ENCODE data around the gene ACKR3. TPM values are rescaled to one million over a fixed set of nuclear protein-coding genes. Genes with fewer than 3 reads are reported as not detected.
A peak's percentile ranks its signal among the peaks of the same experiment; 100 is the strongest.

ACKR3 gene
- total RNA-seq = 43.8 and 57.0 TPM in 2 replicates

DNA sequence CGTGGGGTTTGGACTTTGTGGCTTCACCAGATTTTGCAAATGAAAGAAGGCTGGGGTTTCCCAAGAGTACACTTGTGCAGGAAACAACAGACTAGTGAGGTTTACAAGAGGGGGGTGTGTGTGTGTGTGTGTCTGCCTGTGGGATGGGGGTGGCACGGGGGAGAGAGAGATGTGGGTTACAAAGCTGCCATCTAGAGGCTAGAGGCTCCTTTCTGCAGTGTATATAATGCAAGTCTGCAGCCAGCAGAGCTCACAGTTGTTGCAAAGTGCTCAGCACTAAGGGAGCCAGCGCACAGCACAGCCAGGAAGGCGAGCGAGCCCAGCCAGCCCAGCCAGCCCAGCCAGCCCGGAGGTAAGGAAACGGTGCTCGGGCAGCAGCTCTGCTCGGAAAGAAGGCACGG, at the start of gene ACKR3:
TSS of gene ACKR3 (plus strand) at position 253 of the 401 bp plus-strand sequence. CDS start 10,641 bp downstream, outside the sequence.
- peak; percentile 83 for DNase-seq (ENCODE audit: low read depth, low spot score)

DNA sequence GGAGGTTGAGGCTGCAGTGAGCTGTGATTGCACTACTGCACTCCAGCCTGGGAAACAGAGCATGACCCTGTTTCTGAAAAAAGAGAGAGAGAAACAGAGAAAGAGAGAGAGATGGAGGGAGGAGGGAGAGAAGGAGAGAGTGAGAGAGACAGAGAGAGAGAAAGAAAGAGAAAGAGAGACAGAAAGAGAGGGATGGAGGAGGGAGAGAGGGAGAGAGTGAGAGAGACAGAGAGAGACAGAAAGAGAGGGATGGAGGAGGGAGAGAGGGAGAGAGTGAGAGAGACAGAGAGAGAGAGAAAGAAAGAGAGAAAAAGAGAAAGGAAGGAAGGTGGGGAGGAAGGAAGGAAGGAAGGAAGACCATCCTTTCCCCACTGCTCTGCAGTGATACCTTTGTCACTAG, 48.1 kb upstream of the ACKR3 start:
- no peak for DNase-seq (ENCODE audit: low read depth, low spot score)

DNA sequence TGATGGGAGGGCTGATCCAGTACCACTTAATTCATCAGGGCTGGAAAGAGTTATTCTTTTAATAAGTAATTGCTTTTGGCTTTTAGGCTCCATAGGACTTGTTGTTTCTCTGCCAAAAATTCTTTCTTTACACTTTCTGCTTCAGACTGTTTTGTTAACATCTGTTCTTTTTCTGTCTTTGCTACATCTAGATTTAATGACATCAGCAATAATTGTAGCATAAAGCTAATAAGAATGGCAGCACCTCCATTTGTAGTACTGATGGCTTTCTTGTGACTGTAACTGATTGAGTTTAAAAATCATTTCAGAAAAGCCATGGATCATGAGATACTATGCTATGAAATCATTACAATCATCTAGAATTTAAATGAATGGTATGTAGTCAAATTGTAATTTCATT, 46.4 kb upstream of the ACKR3 start:
- no peak for DNase-seq (ENCODE audit: low read depth, low spot score)

DNA sequence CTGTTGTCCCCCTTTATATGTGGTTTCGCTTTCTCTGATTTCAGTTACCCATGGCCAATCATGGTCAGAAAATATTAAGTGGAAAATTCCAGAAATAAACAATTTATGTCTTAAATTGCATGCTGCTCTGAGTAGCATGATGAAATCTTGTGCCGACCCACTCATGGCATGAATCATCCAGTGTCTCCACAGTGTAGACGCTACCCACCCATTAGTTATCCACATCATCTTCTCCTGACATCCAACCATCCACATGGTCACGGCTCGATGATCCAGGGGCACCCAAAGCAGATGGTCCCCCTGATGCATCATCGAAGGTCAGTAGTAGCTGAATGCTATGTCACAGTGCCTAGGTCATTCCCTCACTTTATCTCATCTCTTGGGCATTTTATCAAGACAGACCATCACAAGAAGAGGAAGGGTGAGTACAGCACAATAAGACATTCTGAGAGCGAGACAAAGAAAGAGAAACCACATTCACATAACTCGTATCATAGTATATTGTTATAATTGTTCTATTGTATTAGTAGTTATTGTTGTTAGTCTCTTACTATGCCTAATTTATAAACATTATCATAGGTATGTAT, 44.1 kb upstream of the ACKR3 start:
- no peak for DNase-seq (ENCODE audit: low read depth, low spot score)

DNA sequence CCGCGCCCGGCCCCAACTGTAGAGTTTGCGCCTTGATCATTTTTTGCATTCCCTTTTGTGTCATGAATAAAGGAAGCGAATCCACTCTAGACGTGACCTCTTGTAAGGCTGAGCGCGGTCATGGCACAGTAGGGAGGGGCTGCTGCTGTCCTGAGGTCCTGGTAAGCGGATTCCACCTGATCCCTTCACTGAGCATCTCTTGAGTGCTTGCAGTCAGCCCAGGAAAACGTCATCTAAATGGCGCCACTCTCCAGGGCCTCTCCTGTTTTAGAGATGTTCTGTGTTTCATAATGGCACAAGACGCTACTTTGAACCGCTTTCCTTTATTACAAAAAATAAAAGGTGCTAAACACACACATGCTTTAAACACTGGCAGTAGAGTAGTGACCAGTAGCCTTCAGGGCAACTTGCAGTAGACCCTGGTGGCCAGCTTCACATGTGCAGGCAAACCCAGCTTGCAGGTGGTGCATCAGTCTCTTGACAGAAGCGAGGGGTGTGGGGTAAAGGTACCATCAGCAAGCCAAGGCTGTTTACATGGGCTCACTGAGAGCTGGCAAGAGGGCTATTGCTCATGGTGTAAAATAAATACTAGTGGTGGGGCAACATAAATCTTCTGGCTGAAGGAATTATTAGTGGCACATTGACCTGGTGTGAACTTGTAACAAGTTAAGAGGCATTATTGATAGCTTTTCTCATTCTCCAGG, 43.0 kb upstream of the ACKR3 start:
- DNase-seq (ENCODE audit: low read depth, low spot score) = no peak

DNA sequence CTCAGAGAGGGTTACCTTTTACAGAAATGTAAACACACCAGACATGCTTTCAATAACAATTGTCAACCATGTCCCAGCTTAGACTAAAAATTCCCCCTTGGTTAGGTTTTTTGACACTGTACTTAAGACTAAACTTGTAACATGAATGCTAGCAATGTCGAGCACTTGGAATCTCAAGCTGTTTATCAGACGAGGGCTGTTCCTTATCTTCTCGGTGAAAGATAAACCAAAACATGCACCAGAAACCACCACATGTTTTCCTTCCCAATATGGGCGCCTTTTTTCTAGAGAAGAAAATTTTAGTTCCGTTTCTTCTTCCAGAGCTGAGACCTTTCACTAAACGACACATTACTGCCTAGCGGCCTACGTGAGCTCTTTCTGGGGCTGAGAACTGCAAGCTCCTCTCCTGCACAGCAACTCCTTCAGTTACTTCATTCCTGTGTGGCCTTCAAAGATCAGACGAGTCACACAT, 42.4 kb upstream of the ACKR3 start:
- no peak for DNase-seq (ENCODE audit: low read depth, low spot score)

DNA sequence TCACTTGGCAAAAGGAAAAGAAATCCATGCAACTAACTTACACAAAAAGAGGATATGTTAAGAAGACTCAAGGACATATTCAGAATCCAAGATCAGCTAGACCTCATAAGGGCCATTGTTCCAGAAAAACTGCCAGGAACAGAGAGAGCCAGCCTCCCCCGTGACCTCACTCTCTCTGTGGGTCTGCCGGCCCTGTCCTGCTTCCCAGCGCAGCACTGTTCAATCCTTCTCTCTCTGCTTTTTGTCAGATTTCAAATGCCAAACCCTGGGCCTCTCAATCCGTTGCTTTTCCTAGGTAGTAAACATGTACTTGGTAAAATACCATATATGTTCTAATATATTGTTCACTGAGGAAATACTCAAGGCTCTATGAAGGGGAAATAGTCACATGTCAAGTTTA, 40.0 kb upstream of the ACKR3 start:
- DNase-seq (ENCODE audit: low read depth, low spot score) = no peak

DNA sequence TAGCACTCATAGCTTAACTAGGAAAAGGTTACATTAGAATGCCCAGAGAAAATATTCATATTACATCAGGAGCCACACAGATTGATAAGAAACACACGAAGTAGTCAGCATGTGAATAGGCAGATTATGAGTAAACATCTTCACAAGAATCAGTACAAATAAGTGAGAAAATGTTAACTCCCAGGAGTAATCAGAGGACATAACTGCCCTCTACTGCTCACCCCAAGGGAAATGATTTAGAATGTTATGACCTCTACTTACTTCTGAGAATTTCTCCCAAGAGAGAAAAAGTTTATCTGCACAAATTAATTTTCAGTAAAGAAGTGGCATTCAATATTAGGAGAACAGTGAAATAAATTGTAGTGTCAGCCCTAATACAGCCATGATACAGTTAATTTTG, 39.1 kb upstream of the ACKR3 start:
- no peak for DNase-seq (ENCODE audit: low read depth, low spot score)

DNA sequence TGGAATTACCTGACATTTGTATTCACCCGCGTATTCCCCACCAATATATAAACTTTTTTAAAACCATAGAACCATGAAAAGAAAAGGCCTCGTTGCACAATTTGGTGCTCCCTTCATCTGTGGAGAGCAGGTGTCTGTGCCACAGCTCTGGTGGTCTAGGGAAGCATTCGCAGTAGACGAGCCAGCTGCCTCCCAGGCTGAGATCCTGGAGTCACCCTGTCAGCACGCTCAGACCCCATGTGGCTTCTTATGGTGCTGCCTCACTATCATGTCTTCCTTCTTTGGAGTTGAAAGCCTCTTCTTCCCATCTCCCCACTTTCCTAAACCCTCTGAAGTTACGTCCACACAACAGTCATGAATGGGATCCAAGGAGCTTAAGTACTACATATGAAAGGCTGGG, 38.4 kb upstream of the ACKR3 start:
- DNase-seq (ENCODE audit: low read depth, low spot score) = no peak

DNA sequence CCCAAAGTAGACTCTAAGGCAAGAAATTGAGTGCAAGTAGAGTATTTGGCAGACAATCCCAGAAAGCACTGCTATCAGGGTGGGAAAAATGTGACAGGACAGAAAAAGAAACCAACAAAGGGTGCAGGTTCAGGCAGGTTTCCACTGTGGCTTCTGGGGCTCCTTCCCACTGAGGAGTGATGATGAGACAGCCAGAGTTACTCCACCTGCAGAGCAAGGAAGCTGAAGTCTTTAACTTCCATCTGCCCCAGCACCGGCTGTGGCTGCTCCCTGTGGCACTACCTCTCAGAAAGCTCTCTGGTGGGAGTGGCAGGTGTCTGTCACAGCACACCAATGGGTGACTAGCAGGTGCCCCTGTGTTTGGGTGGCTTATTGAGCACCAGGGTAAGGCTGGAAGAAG, 37.6 kb upstream of the ACKR3 start:
- DNase-seq (ENCODE audit: low read depth, low spot score) = no peak

DNA sequence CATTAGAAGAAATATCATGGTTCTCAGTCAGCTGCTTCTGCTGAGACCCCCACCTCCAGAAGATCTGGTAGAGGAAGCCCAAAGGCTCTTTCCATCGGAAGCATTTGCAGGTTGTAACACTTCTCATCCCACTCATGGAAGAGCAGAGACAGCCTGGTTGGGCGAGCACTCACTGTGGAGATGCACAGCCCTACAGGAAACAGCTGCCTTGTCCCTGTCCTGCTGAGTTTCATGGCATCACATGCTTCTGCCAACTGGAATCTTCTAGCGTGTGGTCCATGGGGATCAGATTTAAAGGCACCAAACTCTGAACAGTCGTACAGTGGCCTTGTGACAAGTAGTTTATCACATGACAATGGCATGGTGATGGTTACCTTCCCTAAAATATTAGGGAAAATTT, 36.3 kb upstream of the ACKR3 start:
- DNase-seq (ENCODE audit: low read depth, low spot score) = no peak

DNA sequence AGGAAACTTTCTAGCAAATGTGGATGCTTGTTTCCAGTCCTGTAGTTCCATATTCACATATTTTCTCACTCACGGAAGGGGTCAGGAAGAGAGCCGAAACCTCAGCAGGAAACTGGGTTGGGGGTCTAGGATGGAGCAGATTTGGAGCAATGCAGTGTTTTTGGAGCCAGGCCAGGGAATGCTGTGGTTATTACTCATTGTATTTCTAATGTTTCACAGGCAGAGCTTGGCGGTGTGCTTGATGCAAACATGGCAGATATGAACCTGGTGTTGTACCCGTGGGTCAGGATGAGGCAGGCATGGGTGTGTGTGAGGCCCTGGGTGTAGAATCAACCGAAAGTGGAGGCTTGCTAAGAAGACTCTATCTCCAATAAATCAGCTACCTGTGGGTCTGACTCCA, 34.6 kb upstream of the ACKR3 start:
- peak; percentile 24 for DNase-seq (ENCODE audit: low read depth, low spot score)

DNA sequence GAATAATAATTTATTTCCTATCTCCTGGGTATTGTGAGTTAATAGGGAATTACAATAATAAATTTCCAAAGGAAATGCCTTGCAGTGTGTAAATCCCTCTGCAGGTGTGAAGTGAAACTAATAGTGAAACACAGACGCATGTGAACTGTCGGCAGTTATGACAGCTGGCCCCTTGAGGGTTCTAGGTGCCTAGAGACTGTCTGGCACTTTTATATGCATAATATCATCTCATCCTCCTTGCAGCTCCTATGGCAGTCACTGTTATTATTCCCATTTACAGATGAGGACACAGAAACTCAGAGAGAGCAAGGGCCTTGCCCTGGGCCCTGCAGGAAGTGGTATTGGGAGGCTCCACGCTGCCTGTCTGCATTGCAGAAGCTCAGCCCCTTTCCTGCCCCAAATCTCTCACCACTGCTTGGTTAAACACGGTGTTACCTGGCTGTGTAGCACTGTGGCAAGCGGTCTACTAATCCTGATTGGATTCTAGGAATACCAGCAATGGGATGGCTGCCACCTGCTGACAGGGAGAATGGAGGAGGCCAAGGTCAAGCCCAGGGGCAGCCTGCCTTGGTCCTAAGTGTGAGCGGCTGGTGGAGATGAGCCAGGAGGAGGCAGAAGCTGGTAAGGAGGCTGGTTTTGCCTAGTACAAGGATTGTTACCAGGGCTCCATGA, 32.8 kb upstream of the ACKR3 start:
- DNase-seq (ENCODE audit: low read depth, low spot score) = no peak

DNA sequence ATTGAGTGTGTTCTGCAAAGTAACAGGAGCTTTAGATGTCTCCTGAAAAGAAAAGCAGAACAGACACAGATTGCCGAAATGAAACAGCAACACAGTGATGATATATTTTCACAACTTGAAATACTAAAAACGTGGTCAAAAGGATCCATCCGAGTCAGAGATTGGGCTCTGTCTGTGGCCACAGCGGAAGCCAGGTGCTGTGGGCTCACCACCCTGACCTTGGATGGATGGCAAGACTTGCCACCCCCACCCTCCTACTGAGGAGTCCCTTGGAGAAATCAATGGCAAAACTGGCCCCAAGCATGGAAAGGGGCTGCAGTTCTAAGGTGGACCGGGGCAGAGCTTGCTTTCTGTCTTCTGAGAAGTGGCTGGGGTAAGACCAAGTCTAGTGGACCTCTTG, 31.4 kb upstream of the ACKR3 start:
- no peak for DNase-seq (ENCODE audit: low read depth, low spot score)

DNA sequence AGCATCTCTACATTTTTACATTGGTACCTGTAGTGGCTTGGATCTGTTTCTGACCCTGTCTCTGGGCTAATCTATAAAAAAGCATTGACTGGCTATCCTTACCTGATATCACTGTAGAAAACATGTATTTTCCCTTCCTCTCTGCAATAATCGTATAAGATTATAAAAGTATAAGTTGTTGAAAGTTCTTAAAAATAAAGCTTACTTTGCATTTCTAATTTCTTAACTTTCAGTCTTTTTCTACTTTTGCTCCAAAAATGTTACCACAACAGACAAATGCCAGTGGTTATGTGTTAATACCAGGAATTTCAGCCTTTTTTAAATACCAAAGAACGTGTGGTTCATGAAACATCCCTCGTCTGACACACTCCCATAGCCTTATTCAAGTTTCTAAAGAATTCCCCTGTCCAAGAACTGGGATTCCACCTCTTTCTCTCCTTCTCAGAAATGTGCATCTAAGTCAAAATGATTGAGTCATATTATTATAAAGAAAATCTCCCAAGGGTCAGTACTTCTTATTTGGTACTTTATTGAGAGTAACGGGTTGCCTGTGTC, 28.5 kb upstream of the ACKR3 start:
- no peak for DNase-seq (ENCODE audit: low read depth, low spot score)

DNA sequence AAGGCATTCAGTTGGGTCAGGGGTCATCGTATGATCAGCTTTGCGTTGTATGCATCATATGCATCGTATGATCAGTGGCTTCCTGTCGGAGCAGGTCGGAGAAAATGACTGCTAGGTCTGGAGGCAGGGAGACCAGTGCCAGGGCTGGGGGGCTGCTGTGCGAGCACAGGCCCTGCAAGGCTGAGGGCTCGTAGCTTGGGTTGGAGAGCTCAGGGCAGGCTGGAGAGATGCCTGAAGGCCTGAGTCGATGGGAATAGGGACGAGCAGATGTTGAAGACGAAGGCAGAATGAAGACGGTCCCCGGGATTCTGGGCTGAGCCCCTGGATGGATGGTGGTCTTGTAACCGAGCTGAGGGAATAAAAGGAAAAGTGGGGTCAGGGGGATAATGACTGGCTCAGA, 25.3 kb upstream of the ACKR3 start:
- no peak for DNase-seq (ENCODE audit: low read depth, low spot score)

DNA sequence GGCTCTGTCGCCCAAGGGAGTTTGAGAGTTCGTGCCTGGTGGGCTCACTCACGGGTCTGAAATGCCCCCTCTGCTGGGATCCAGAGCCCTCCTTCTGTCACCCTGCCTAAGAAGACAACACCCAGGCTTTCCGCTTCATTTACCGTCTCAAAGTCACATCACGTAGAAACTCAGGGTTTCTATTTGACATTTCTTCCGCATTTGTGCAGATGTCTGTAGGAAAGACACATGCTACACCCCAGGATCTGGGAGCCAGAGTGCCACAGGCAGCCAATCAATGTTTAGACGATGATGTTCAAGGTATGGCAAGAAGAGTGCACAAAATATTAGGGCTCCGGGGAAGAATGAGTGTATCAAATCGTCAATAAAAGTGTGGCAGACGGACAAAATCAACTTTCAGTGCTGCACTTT, 24.4 kb upstream of the ACKR3 start:
- no peak for DNase-seq (ENCODE audit: low read depth, low spot score)

DNA sequence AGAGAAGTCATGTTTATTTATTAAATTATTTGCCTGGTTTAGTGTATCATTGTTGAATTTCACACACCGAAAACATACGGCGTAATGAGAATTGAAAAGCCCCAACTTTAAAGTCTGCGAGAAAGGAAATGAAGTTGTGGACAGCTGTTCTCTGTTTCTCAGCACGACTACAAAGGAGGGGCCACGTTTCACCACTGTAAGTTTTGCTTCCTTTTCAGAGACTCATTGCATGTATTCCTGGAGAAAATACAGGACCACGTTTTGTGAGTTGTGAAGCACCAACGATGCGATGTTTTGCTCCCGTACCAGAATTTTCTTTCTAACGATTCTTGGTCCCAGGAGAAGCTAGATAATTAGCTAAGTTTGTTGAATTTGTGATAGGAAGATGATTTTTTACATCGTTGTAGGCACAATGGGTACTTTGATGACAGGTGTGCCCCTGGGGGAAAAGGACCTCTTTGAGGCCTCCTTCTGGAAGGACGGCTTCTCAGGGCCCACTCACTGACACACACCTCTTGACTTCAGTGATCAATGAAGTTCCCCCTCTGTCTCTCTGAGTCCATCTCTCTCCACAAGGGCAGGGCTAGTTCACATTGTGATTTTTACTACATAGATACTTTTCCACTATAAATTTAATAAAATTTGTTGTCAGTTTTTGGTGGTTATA, 23.7 kb upstream of the ACKR3 start:
- DNase-seq (ENCODE audit: low read depth, low spot score) = no peak

DNA sequence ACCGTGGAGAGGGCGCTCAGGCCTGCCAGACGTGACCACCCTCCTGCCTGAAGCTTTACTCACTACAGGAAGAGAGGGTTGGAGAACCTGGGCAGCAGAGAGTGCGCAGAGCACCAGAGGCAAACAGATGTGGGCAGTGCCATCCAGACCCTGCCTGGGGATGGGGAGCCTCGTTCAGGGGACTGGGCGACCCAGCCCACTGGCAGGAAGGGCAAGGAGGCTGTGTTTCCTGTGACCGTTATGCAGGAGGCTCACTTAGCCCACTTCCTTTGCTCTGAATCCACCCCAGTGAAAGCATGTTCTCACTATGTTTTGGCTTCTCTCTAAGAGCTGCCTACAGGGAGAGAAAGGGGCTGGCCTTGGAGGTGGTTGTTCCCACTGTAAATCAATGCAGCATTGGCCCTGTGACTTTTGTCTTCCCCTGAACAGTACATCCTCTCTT, 23.0 kb upstream of the ACKR3 start:
- no peak for DNase-seq (ENCODE audit: low read depth, low spot score)

DNA sequence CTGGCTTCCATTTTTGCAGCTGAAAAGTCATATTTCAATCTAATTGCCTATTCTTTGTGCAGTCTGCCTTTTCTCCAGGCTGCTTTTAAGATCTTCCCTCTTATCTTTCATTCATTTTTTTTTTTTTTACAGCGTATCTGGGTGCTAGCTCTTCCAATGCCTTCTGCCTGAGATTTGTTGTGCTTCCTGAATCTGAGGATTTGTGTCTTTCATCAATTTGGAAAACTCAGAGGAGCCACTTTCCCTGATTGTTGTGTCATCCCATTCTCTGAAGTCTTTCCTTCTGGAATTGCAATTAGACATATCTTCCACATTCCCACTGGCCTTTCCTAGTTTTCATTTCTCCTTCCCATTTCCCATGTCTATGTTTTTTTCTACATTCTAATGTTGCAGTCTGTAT, 21.9 kb upstream of the ACKR3 start:
- no peak for DNase-seq (ENCODE audit: low read depth, low spot score)

DNA sequence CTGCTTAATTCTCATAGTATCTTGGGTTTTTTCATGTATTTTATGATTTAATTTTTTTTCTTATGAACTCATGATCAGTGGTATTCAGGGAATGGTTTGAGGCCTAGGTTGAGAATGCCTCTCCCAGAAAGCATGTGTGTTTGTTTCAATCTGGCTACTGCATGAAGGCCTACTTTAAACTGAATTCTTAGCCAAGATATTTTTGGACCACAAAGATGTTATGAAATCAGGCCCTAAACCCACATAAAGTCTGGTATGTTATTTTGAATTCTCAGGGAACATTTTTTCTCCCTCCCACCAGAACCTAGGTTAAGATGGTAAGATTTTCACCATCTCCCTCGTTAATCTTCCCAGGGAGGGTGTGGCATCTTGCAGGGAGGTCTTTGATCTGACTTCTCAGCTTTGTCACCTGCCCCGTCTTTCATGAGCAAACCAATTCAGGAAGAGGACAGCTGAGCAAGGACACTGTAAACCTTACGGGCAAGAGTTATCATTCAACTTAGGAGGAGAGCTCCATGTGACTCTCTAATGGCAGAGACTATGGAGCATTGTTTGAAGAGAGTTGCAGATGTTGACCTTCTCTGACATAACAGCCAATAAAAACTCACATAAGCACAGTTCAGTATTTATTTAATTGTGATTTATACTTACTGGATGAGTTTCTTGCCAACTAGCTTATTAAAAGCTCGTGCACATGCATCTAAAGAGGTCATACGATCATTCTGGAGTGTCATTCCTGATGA, 21.3 kb upstream of the ACKR3 start:
- no peak for DNase-seq (ENCODE audit: low read depth, low spot score)

Data from pulmonary artery endothelial cell (primary cell).